ENCODE measurements around the gene JMJD1C. TPM values are rescaled to one million over a fixed set of nuclear protein-coding genes. Genes with fewer than 3 reads are reported as not detected.

JMJD1C gene
- total and polyA plus RNA-seq, 10 of the 15 experiments (the other 5 are each of a cell fraction or from before 2014, with no cell fraction given), result 31.2 to 83.3 (median 49.5) TPM

DNA sequence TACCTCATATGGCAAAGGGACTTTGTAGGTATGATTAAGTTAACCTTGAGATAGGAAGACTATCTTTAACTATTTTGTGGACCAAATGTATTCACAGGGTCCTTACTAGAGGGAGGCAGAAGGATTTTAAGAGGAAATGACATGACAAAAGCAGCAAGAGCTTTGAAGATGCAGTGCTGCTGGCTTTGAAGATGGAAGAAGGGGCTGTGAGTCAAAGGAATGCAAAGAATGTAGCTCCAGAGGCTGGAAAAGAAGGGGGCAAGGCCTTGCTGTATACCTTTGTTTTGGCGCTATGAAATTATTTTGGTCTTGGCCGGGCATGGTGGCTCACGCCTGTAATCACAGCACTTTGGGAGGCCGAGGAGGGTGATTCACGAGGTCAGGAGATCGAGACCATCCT is 335.9 kb downstream of the JMJD1C start:
- in situ Hi-C loops (cut with MboI), result no loop called here
- no TSS peak for BruUV-seq (replicated peaks)
- POLR2A ChIA-PET, result no interaction called here

More for the DNA sequence above, 335.9 kb downstream of the JMJD1C start:
- SMC1A ChIA-PET (ENCODE audit: uncharacterized antibody, unreplicated experiment), result no interaction called here
- WGBS (ENCODE audit: insufficient coverage, insufficient replicate concordance, low lambda C conversion rate, missing lambda C conversion rate), result 62% methylated on average over 6 of the region's 6 CpGs
- TF ChIP-seq YBX1 (IDR thresholded peaks at IDR 0.05) (no peak), CBX3 (IDR thresholded peaks at IDR 0.05; ENCODE audit: borderline replicate concordance, low read depth) (no peak), POLR2A (IDR thresholded peaks at IDR 0.05; ENCODE audit: low read depth, low read length) (no peak), SMAD1 (IDR thresholded peaks at IDR 0.05; ENCODE audit: low read depth, partially characterized antibody) (no peak), REST (IDR thresholded peaks at IDR 0.05; ENCODE audit: low read depth, low read length) (no peak), ATF7 (IDR thresholded peaks at IDR 0.05; ENCODE audit: low read depth) (no peak), ZNF207 (IDR thresholded peaks at IDR 0.05; ENCODE audit: borderline replicate concordance) (no peak), MEF2A (IDR thresholded peaks at IDR 0.05; ENCODE audit: insufficient read depth, low read depth, low read length) (no peak)
- TF ChIP-seq, protein P1, sequence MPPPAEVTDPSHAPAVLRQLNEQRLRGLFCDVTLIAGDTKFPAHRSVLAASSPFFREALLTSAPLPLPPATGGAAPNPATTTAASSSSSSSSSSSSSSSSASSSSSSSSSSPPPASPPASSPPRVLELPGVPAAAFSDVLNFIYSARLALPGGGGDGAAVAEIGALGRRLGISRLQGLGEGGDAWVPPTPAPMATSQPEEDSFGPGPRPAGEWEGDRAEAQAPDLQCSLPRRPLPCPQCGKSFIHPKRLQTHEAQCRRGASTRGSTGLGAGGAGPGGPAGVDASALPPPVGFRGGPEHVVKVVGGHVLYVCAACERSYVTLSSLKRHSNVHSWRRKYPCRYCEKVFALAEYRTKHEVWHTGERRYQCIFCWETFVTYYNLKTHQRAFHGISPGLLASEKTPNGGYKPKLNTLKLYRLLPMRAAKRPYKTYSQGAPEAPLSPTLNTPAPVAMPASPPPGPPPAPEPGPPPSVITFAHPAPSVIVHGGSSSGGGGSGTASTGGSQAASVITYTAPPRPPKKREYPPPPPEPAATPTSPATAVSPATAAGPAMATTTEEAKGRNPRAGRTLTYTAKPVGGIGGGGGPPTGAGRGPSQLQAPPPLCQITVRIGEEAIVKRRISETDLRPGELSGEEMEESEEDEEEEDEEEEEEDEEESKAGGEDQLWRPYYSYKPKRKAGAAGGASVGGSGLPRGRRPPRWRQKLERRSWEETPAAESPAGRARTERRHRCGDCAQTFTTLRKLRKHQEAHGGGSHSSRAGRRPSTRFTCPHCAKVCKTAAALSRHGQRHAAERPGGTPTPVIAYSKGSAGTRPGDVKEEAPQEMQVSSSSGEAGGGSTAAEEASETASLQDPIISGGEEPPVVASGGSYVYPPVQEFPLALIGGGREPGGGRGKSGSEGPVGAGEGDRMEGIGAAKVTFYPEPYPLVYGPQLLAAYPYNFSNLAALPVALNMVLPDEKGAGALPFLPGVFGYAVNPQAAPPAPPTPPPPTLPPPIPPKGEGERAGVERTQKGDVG (CRISPR knock-in tag; IDR thresholded peaks at IDR 0.05), result no peak
- no peak overlapping the region for H3K27ac ChIP-seq (ENCODE audit: control insufficient read depth, insufficient read depth)
- ATAC-seq, result no peak
- H3K9ac ChIP-seq (ENCODE audit: control insufficient read depth, insufficient read depth, low read length), result no peak overlapping the region
- H3K27me3 ChIP-seq (replicated peaks in 1 of 2; ENCODE audit: control insufficient read depth in 2 of 2, insufficient read depth in 2 of 2, low read length in 1 of 2), result no peaks in the 10 kb centered on the region
- CTCF ChIA-PET, result interaction anchor here (1.0 kb wide), 1 partner anchor 16 kb away, joined by 4 read pairs; no protein-coding TSS in a partner anchor
- intact Hi-C loops (cut with micrococcal nuclease; ENCODE audit: unreplicated experiment), result loop anchor here (10.0 kb wide), 1 partner anchor 445 kb away; no protein-coding TSS in a partner anchor
- no peaks in the 10 kb centered on the region for H4K20me1 ChIP-seq (ENCODE audit: control insufficient read depth, insufficient read depth)
- H3K4me3 ChIP-seq, result no peak overlapping the region
- H2AFZ ChIP-seq (ENCODE audit: control insufficient read depth, low read depth, low read length), result no peak overlapping the region
- no peak overlapping the region for H3K4me2 ChIP-seq (ENCODE audit: control insufficient read depth, insufficient read depth)
- no peaks in the 10 kb centered on the region for H3K36me3 ChIP-seq (ENCODE audit: control insufficient read depth in 2 of 2, insufficient read depth in 2 of 2, low read length in 1 of 2)
- no peaks in the 10 kb centered on the region; the same call in 1 of the 2 replicates for H3K4me1 ChIP-seq (ENCODE audit: control insufficient read depth, insufficient read depth, low read length)
- peaks cover 17% of the 10 kb centered on the region for H3K79me2 ChIP-seq (ENCODE audit: control insufficient read depth, insufficient read depth, low read length)
- no peaks in the 10 kb centered on the region; the same call in 2 of the 3 replicates for H3K9me3 ChIP-seq (replicated peaks; ENCODE audit: control insufficient read depth, insufficient read depth, low read length)
- no peak for DNase-seq (ENCODE audit: low read depth, low spot score)
- RAD21 ChIA-PET (ENCODE audit: unreplicated experiment), result no interaction called here
- FAIRE-seq, result no peak

Data from GM12878 (cell line).